OCI-LY7 (cell line): Measurements from ENCODE around the gene CELF1.

ENCODE experiments used
- CTCF ChIP-seq: fragments of 200-600 bp; sonication (generic); conservative IDR thresholded peaks from 2 replicates; pipeline ENCODE4 v1.5.1; 2014; ENCODE audit warnings: mild to moderate bottlenecking, antibody characterized with exemption, low read length, moderate library complexity, mixed read lengths
- EZH2phosphoT487 ChIP-seq: fragments of 200-600 bp; sonication (generic); IDR thresholded peaks from 2 replicates; pipeline ENCODE4 v1.6.1; 2018; ENCODE audit warnings: low read depth, borderline replicate concordance, mild to moderate bottlenecking, mixed run types, antibody characterized with exemption, low read length, moderate library complexity, mixed read lengths

DNA sequence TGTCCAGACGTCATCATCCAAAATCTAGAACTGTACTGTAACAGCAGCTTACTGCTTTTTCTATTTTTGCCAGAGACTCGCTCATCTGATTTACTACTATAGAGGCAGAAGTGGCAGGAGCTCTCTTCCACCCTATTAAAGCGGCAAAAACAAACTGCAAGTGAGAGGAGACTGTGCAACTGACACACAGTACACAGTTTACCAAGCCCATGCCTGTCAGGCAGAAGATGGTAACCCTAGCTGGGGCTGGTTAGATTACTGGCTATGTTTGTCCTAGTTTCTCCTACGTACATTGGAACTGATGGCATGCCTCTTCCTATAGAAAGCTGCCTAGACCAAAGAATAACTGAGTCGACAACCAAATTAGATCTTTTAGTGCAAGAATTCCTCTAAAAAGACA is 51.8 kb downstream of the CELF1 start:
- no peak for TF ChIP-seq CTCF
- TF ChIP-seq EZH2phosphoT487, result no peak
